Keratinocyte (primary cell): ENCODE measurements around the gene EPHA6. TPM values are rescaled to one million over a fixed set of nuclear protein-coding genes. Genes with fewer than 3 reads are reported as not detected.

Source experiments
- DNase-seq: peaks from one replicate; pipeline ENCODE4 v3.0.0-alpha.2; 2011; ENCODE audit warnings: low read depth, missing footprints, low spot score
- FAIRE-seq: peaks from 2 replicates; lab custom pipeline; 2011; peaks lifted over from hg19 to GRCh38; lab: Jason Lieb, UNC
- H2AFZ ChIP-seq: 2 replicates; pipeline ENCODE4 v1.6.0; 2012; ENCODE audit warnings: low read length, control low read depth, inconsistent platforms; ENCODE audit not compliant: control insufficient read depth
- H3K27ac ChIP-seq: 2 replicates; pipeline ENCODE4 v1.5.1; 2011; ENCODE audit warnings: low read length; ENCODE audit not compliant: control insufficient read depth, insufficient read depth
- H3K27me3 ChIP-seq: 3 replicates; pipeline ENCODE4 v1.6.0; 2011; ENCODE audit warnings: low read length; ENCODE audit not compliant: control insufficient read depth, insufficient read depth; ENCODE audit errors: extremely low read depth
- H3K36me3 ChIP-seq, 2 experiments: 2 replicates in 1 of 2; 3 replicates in 1 of 2; pipeline ENCODE4 v1.5.1; 2011; ENCODE audit warnings: low read length in 2 of 2, mild to moderate bottlenecking in 1 of 2; ENCODE audit not compliant: control insufficient read depth in 2 of 2, insufficient read depth in 2 of 2; ENCODE audit errors: extremely low read depth in 1 of 2
- H3K4me1 ChIP-seq: 3 replicates; pipeline ENCODE4 v1.5.1; 2011; ENCODE audit warnings: low read length; ENCODE audit not compliant: control insufficient read depth, insufficient read depth; ENCODE audit errors: extremely low read depth
- H3K4me2 ChIP-seq: 3 replicates; pipeline ENCODE4 v1.6.0; 2011; ENCODE audit warnings: low read depth, low read length; ENCODE audit not compliant: control insufficient read depth, insufficient read depth; ENCODE audit errors: extremely low read depth
- H3K4me3 ChIP-seq, 3 experiments: fragments of 200-600 bp in 1 of 3; sonication (generic) in 1 of 3; 2 replicates in 2 of 3; 3 replicates in 1 of 3; pipeline ENCODE4 v1.5.1; 2011 to 2016; ENCODE audit warnings: low read length in 3 of 3, mild to moderate bottlenecking in 3 of 3, control low read depth in 2 of 3, inconsistent platforms in 1 of 3, low read depth in 1 of 3, mixed read lengths in 1 of 3, mixed run types in 1 of 3, moderate library complexity in 1 of 3; ENCODE audit not compliant: control insufficient read depth in 2 of 3, insufficient read depth in 2 of 3; ENCODE audit errors: extremely low read depth in 1 of 3
- H3K79me2 ChIP-seq: 2 replicates; pipeline ENCODE4 v1.6.0; 2012; ENCODE audit warnings: low read length; ENCODE audit not compliant: control insufficient read depth, insufficient read depth
- H3K9ac ChIP-seq: 3 replicates; pipeline ENCODE4 v1.6.0; 2011; ENCODE audit warnings: low read length; ENCODE audit not compliant: control insufficient read depth, insufficient read depth; ENCODE audit errors: extremely low read depth
- H3K9me1 ChIP-seq: 3 replicates; pipeline ENCODE4 v1.6.0; 2011; ENCODE audit warnings: low read length; ENCODE audit not compliant: control insufficient read depth, insufficient read depth; ENCODE audit errors: extremely low read depth
- H3K9me3 ChIP-seq: 2 replicates; pipeline ENCODE4 v1.5.1; 2012; ENCODE audit warnings: low read depth, low read length; ENCODE audit not compliant: control insufficient read depth
- H4K20me1 ChIP-seq: 3 replicates; pipeline ENCODE4 v1.6.0; 2011; ENCODE audit warnings: low read length; ENCODE audit not compliant: control insufficient read depth, insufficient read depth; ENCODE audit errors: extremely low read depth
- CTCF ChIP-seq, 3 experiments: IDR thresholded peaks in 1 of 3; conservative IDR thresholded peaks in 1 of 3; optimal IDR thresholded peaks in 1 of 3; 2 replicates in 2 of 3; 3 replicates in 1 of 3; pipeline versions ENCODE3 to v1.5.1; 2011; ENCODE audit warnings: low read length in 3 of 3, mild to moderate bottlenecking in 3 of 3, moderate library complexity in 2 of 3, control low read depth in 1 of 3, inconsistent platforms in 1 of 3; ENCODE audit not compliant: insufficient read depth in 2 of 3; ENCODE audit errors: extremely low read depth in 1 of 3
- EZH2 ChIP-seq: IDR thresholded peaks from one replicate; pipeline ENCODE4 v1.6.1; 2012; ENCODE audit warnings: inconsistent platforms, mild to moderate bottlenecking, low read length, moderate library complexity
- dilution Hi-C: fragments of 300-500 bp; cut with MboI; formaldehyde crosslinking; loops from one replicate; pipeline ENCODE4 v1.7.0; 2020; ENCODE audit warnings: low sequenced_read_pairs; ENCODE audit not compliant: extremely low pct_ligation_motif_present
- polyA plus RNA-seq, 5 experiments: library from polyadenylated mRNA; depleted of rRNA in 3 of 5; stranded (reverse) in 3 of 5; stranded (forward) in 1 of 5; unstranded in 1 of 5; fragments of >200 nt; gene quantifications; 1 replicate in 1 of 5; 2 replicates in 3 of 5; 3 replicates in 1 of 5; pipeline versions ENCODE4 v1.2.1 to v1.2.3, GENCODE V29; 2011 to 2012; ENCODE audit warnings: missing spikeins in 2 of 5, low read depth in 1 of 5, low replicate concordance in 1 of 5

The EPHA6 gene
- polyA plus RNA-seq, 1 donor (not counting 4 experiments of a cell fraction or from before 2014, with no cell fraction given) = not detected

DNA sequence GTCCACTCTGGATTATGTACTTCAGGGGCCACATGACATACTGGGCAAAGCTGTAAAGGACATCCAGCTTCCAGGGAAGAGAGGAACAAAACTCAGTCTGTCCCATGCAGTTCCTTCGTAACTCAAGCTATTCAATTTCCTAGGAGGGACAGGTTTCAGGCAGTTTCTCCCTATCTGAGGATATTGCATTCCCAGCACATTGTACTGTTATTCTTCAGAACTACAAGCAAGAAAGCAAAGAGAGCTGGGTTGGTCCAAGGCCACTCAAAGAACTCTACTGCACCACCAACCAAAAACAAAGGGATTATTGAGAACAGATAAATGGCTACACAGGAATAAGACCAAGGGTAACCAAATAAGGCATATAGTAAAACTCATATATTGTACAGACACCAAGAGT lies 832.5 kb downstream of the EPHA6 start:
- no peak for DNase-seq
- Histone ChIP-seq H3K27me3 (no peaks in the 10 kb centered on the region), H3K4me1 (no peaks in the 10 kb centered on the region), H3K79me2 (no peaks in the 10 kb centered on the region), H3K9me1 (no peaks in the 10 kb centered on the region), H3K27ac (no peak overlapping the region), H3K9ac (no peak overlapping the region), H2AFZ (no peak overlapping the region), H4K20me1 (no peaks in the 10 kb centered on the region), H3K9me3 (no peaks in the 10 kb centered on the region), H3K36me3 (no peaks in the 10 kb centered on the region), H3K4me2 (no peak overlapping the region), H3K4me3 (no peak overlapping the region)
- dilution Hi-C loops = no loop called here
- TF ChIP-seq EZH2 = no peak
- TF ChIP-seq CTCF (optimal IDR thresholded peaks at IDR 0.05 in 1 of 3, IDR thresholded peaks at IDR 0.05 in 1 of 3, conservative IDR thresholded peaks at IDR 0.05 in 1 of 3; ENCODE audit: extremely low read depth in 1 of 3, insufficient read depth in 2 of 3, low read length in 3 of 3) = no peak
- FAIRE-seq = no peak

DNA sequence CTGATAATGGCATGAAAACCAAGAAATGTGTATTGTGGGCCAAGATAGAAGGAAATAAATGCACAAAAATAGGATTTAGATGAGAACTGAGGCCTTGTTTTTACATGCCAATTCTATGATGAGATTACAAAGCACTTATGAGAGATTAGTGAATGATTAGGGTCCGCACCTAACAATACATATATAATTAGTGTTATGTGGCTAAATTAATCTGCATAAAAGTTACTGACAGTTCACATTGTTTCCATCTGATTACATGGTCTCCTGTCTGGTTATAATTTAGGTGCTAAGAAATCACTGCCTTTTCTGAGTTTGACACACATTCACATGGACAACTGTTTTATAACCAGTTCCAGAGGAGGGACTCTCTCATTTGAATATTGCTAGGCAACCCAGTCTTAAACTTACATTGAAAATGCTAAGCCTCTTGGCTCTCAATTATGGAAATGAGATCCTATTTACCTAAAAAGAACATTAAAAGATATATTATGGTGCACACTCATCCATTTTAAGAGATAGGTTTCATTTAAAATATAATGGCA lies 833.1 kb downstream of the EPHA6 start:
- Histone ChIP-seq H3K36me3 (no peaks in the 10 kb centered on the region), H3K27me3 (no peaks in the 10 kb centered on the region), H3K9me1 (no peaks in the 10 kb centered on the region), H3K4me3 (no peak overlapping the region), H3K4me2 (no peak overlapping the region), H3K79me2 (no peaks in the 10 kb centered on the region), H2AFZ (no peak overlapping the region), H3K4me1 (no peaks in the 10 kb centered on the region), H3K27ac (no peak overlapping the region), H3K9me3 (no peaks in the 10 kb centered on the region), H4K20me1 (no peaks in the 10 kb centered on the region), H3K9ac (no peak overlapping the region)
- DNase-seq (no peak), FAIRE-seq (no peak)
- dilution Hi-C loops = no loop called here
- TF ChIP-seq CTCF (optimal IDR thresholded peaks at IDR 0.05 in 1 of 3, IDR thresholded peaks at IDR 0.05 in 1 of 3, conservative IDR thresholded peaks at IDR 0.05 in 1 of 3; ENCODE audit: extremely low read depth in 1 of 3, insufficient read depth in 2 of 3, low read length in 3 of 3) (no peak), EZH2 (no peak)
